Measurements from ENCODE around the gene PLCB1. TPM values are rescaled to one million over a fixed set of nuclear protein-coding genes. Genes with fewer than 3 reads are reported as not detected.

PLCB1 gene
- total and polyA plus RNA-seq, 2 of the 4 experiments (the other 2 are of a cell fraction): 5.6 to 16.1 TPM

- Histone ChIP-seq H2AK9ac (replicated peaks; ENCODE audit: low read depth, low read length, poor library complexity) (no peak overlapping the region), H2BK120ac (ENCODE audit: low read depth, low read length) (peak overlapping the region; percentile 50), H3K56ac (ENCODE audit: extremely low read depth, insufficient read depth, low read length) (no peak overlapping the region; the same call in 1 of the 2 replicates), H2BK15ac (ENCODE audit: low read depth, low read length) (peak overlapping the region; percentile 93), H3K27me3 (ENCODE audit: control insufficient read depth, insufficient read depth, low read length) (no peaks in the 10 kb centered on the region), H3K9ac (ENCODE audit: low read depth, low read length) (no peak overlapping the region), H2BK5ac (ENCODE audit: low read depth, low read length, poor library complexity, severe bottlenecking) (peak overlapping the region; percentile 1), H3K4me2 (ENCODE audit: low read depth, low read length) (no peak overlapping the region), H3K79me1 (ENCODE audit: low read depth in 1 of 2, low read length in 2 of 2) (peaks cover 4 to 20% of the 10 kb centered on the region in 2 experiments; a peak in 2 of 4 replicates), H3K27ac (ENCODE audit: insufficient read depth, low read length) (0 out of 2 replicates have a peak overlapping the region, but pooled peaks have one; percentile 10), H3K9me3 (ENCODE audit: control insufficient read depth, insufficient read depth, low read length) (no peaks in the 10 kb centered on the region), H4K8ac (ENCODE audit: low read depth in 2 of 2, low read length in 2 of 2) (peak overlapping the region in 1 of 2 experiments; percentile 37; a peak in 2 of 4 replicates), H3K4ac (ENCODE audit: low read depth, low read length) (peak overlapping the region; percentile 76), H3K18ac (ENCODE audit: low read depth, low read length) (peak overlapping the region; percentile 34), H3K9me1 (ENCODE audit: insufficient read depth, low read length) (no peaks in the 10 kb centered on the region; the same call in 1 of the 2 replicates), H2AK5ac (ENCODE audit: low read depth, low read length) (peak overlapping the region; percentile 96), H2AFZ (replicated peaks; ENCODE audit: low read length, poor library complexity) (no peak overlapping the region), H3K14ac (replicated peaks; ENCODE audit: low read depth, low read length) (peak overlapping the region; percentile 74), H4K20me1 (ENCODE audit: insufficient read depth, low read length) (no peaks in the 10 kb centered on the region), H3K4me1 (ENCODE audit: control insufficient read depth, insufficient read depth, low read length) (peaks cover 4% of the 10 kb centered on the region), H4K91ac (ENCODE audit: insufficient read depth, low read depth, low read length) (peak overlapping the region; percentile 31), H2BK20ac (ENCODE audit: low read depth, low read length) (peak overlapping the region; percentile 89), H3K36me3 (ENCODE audit: control insufficient read depth, insufficient read depth, low read length) (no peaks in the 10 kb centered on the region), H3K23ac (ENCODE audit: low read depth, low read length) (peak overlapping the region; percentile 29; the same call in 1 of the 2 replicates), H3K4me3 (ENCODE audit: insufficient read depth, low read depth, low read length) (no peak overlapping the region), H4K5ac (ENCODE audit: low read depth, low read length) (peak overlapping the region; percentile 13; the same call in 1 of the 2 replicates)
- intact Hi-C loops (cut with micrococcal nuclease): no loop called here
- ATAC-seq (ENCODE audit: low read depth) (no peak), DNase-seq (no peak)
- BruUV-seq (replicated peaks): no TSS peak
- POLR2A ChIA-PET (ENCODE audit: unreplicated experiment): no interaction called here
- TF ChIP-seq, protein P1, sequence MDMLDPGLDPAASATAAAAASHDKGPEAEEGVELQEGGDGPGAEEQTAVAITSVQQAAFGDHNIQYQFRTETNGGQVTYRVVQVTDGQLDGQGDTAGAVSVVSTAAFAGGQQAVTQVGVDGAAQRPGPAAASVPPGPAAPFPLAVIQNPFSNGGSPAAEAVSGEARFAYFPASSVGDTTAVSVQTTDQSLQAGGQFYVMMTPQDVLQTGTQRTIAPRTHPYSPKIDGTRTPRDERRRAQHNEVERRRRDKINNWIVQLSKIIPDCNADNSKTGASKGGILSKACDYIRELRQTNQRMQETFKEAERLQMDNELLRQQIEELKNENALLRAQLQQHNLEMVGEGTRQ (IDR thresholded peaks at IDR 0.05; ENCODE audit: low read depth, low read length): no peak
- no peak for TF ChIP-seq SMC3 (IDR thresholded peaks at IDR 0.05; ENCODE audit: low read depth, low read length)
- TF ChIP-seq, protein P2, sequence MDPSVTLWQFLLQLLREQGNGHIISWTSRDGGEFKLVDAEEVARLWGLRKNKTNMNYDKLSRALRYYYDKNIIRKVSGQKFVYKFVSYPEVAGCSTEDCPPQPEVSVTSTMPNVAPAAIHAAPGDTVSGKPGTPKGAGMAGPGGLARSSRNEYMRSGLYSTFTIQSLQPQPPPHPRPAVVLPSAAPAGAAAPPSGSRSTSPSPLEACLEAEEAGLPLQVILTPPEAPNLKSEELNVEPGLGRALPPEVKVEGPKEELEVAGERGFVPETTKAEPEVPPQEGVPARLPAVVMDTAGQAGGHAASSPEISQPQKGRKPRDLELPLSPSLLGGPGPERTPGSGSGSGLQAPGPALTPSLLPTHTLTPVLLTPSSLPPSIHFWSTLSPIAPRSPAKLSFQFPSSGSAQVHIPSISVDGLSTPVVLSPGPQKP (IDR thresholded peaks at IDR 0.05; ENCODE audit: borderline replicate concordance, low read depth, low read length): no peak
- TF ChIP-seq MAFK (IDR thresholded peaks at IDR 0.05; ENCODE audit: low read depth, low read length): no peak
- TF ChIP-seq NFE2L2 (IDR thresholded peaks at IDR 0.05; ENCODE audit: low read depth, low read length): no peak
- TF ChIP-seq RAD21 (IDR thresholded peaks at IDR 0.05; ENCODE audit: low read length): no peak
- TF ChIP-seq, protein P3, sequence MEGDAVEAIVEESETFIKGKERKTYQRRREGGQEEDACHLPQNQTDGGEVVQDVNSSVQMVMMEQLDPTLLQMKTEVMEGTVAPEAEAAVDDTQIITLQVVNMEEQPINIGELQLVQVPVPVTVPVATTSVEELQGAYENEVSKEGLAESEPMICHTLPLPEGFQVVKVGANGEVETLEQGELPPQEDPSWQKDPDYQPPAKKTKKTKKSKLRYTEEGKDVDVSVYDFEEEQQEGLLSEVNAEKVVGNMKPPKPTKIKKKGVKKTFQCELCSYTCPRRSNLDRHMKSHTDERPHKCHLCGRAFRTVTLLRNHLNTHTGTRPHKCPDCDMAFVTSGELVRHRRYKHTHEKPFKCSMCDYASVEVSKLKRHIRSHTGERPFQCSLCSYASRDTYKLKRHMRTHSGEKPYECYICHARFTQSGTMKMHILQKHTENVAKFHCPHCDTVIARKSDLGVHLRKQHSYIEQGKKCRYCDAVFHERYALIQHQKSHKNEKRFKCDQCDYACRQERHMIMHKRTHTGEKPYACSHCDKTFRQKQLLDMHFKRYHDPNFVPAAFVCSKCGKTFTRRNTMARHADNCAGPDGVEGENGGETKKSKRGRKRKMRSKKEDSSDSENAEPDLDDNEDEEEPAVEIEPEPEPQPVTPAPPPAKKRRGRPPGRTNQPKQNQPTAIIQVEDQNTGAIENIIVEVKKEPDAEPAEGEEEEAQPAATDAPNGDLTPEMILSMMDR (conservative IDR thresholded peaks at IDR 0.05; ENCODE audit: low read depth, low read length): no peak
- no peak for TF ChIP-seq POLR2A (IDR thresholded peaks at IDR 0.05; ENCODE audit: low read depth, low read length)
- TF ChIP-seq MXI1 (IDR thresholded peaks at IDR 0.05; ENCODE audit: borderline replicate concordance, low read depth, low read length): no peak
- no peak for TF ChIP-seq MAZ (IDR thresholded peaks at IDR 0.05; ENCODE audit: borderline replicate concordance, low read depth, low read length)
- no peak for TF ChIP-seq BHLHE40 (IDR thresholded peaks at IDR 0.05; ENCODE audit: low read depth, low read length)
- TF ChIP-seq CHD1 (IDR thresholded peaks at IDR 0.05; ENCODE audit: low read depth, low read length): no peak
- no peak for TF ChIP-seq CEBPB (IDR thresholded peaks at IDR 0.05; ENCODE audit: low read depth, low read length)
- TF ChIP-seq RFX5 (IDR thresholded peaks at IDR 0.05; ENCODE audit: low read depth, low read length): no peak
- in situ Hi-C loops (cut with MboI; ENCODE audit: low sequenced_read_pairs): no loop called here
- CTCF ChIA-PET: no interaction called here
- no CpG with 5 or more reads among the region's 3 CpGs for WGBS, 2 experiments (ENCODE audit: extremely low coverage in 2 of 2, insufficient read length in 1 of 2)
- dilution Hi-C loops (cut with HindIII; ENCODE audit: low sequenced_read_pairs, unreplicated experiment): no loop called here
Measured at GRCh38 chr20:8255945-8256632, 124.0 kb downstream of the PLCB1 start.
